ENCODE results near the gene PRIMA1. TPM values are rescaled to one million over a fixed set of nuclear protein-coding genes. Genes with fewer than 3 reads are reported as not detected.

PRIMA1 gene
- total RNA-seq, 1 donor from 2014 or later = 7.9 TPM

DNA sequence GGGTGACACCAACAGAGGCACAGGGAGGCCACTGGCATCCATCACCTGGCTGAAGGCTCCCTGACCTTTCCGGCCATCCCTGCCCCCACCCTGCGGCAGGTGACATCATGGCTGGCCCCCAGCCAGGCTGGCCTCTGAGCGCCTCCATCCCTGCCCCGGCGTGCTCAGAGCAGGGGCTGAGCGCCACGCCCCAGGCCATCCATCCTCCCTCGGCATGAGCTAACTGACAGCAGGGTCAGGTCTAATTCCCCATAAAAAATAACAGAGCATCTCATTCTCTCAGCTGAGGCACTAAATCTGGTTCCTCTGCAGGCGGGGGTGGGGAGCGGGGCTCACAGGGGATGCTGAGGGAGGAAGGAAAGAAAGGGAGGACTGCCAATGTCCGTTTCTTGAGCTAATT, 50.7 kb downstream of the PRIMA1 start:
- DNase-seq (no peak), ATAC-seq (no peak)
- intact Hi-C loops (cut with micrococcal nuclease) = no loop called here

DNA sequence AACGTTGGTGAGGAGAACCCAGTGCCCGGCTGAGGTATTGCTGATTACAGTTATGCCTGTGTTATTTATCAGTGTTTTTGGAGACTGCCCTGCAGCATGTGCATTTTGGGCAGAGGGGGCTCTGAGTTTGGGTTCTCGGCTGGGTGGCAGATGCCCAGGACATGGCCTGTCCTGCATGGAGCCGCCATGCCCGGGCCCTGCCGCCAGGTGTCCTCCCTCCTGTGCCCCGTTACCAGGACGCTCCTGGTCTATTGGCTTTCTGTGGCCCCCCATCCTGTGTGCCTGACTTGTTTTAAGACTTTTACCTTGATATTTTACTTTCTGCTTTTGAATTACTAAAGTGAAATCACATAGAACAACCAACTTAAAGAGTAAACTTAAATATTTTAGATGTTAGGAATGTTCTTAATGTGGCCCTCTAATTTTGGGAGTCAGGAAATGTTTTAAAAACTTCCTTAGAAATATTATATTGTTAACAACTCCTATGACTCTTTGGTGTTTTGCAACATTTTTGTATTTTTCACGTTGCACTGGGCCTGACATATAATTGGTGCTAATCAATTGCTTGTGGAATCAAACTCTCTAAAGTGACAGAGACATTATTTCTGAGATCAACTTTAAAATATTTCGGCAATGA, 51.8 kb downstream of the PRIMA1 start:
- peak; percentile 72 for ATAC-seq
- peak; percentile 56 for DNase-seq
- intact Hi-C loops (cut with micrococcal nuclease) = no loop called here

DNA sequence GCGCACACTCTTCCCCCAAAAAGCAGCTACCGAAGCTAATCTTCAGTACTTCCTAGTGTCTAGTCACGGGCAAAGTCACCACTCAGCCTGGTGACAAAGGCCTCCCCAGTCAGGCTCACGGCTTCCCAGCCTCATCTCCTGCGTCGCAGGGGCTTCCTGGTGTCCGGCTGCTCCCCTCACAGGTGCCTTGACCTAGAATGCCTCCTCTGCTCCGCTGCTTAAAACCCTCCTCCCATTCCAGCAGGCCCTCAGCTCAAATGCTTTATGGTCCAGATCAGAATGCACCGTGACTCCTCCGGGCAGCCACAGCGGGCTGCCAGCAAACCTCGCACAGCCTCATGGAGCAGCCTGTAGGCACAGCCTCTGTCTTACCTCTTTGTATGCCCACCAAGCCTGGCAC, 53.1 kb downstream of the PRIMA1 start:
- intact Hi-C loops (cut with micrococcal nuclease) = no loop called here
- no peak for ATAC-seq
- DNase-seq = no peak

DNA sequence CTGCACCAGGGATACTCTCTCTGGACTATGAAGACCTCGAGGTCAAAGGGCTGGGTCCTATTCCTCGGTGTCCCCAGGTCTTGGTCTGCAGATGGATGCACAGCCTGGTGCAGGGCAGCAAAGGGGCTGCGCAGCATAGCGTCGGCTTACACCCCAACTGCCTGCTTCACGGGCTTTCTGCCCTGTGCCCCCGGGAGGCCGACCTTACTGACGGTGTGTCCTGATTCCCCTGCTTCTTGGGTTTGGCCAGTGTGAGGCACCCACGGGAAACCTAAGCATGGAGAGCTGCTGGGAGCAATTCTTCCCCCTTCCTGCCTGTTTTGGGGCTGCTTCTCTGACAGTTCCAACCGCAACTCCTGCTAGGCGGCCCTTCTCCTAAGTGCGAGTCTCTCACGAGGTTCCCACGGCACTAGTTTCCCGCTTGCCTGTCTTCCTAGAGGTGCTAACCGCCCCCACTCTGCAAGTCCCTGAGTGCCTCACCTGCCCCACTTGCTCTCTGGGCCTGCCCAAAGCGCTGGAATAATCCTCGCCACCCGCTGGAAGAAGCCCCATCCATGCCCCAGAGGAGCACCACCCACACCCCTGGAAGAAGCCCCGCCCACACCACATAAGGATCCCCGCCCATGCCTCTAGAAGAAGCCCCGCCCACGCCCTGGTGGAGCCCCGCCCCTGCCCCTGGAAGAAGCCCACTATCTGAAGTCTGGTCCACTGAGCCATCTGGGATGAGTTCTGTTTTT, 54.0 kb downstream of the PRIMA1 start:
- peak; percentile 28 for ATAC-seq
- DNase-seq = no peak
- intact Hi-C loops (cut with micrococcal nuclease) = no loop called here

DNA sequence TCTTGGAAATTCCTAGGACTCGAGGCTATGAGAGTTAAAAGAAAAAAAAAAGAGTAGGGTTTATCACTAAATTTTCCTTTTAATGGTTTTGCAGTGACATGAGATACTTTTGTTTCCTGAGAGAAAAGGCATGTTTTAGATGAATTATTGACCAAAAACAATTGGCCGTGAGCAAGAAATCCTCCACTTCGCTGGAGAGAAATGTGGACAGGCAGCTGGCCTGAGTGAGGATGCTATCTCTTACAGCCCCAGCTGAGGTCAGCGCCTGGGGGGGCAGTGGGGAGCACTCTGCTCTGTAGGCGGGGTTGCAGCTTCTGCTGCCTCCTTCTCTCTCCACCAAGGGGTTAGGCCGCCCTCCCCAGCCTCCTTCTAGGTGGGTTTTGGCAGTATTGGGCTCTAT, 54.7 kb downstream of the PRIMA1 start:
- no peak for DNase-seq
- intact Hi-C loops (cut with micrococcal nuclease) = no loop called here
- no peak for ATAC-seq

DNA sequence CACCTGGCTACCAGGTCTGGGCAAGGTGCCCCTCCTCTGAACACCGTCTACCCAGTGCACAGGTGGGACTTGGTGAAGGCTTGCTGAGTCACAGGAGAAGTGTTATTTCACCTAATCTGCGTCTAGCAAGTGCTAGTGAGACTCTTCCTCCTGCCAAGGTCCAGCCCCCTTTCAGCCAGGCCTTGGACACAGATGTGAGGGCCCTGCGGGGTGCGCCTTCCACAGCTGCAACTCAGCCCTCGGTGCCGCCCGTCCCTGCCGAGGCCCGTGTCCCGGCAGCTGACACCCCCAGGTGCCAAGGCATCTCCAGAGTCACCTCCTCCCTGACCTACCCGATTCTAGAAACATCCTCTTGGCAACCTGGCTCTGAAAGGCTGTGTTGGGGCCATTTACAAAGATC, 55.1 kb downstream of the PRIMA1 start:
- intact Hi-C loops (cut with micrococcal nuclease) = no loop called here
- ATAC-seq (no peak), DNase-seq (no peak)

DNA sequence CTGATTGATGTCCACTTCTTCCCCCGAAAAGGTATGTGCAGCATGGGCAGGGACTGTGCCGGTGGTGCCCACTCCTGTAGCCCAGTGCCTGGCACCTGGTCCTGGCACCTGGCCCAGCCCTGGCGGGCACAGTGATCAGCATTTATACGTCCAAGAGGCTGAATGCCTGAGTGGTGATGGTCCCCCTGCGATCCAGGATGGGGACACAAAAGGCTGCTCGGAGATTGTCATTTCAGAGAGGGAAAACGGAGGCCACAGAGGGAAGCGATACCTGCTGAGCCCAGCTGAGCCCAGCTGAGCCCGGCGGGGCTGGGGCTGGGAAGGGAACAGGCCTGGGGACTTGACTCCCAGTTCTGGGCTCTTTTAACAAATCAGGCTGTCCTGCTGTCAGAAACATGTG, 55.8 kb downstream of the PRIMA1 start:
- intact Hi-C loops (cut with micrococcal nuclease) = no loop called here
- ATAC-seq (no peak), DNase-seq (no peak)

DNA sequence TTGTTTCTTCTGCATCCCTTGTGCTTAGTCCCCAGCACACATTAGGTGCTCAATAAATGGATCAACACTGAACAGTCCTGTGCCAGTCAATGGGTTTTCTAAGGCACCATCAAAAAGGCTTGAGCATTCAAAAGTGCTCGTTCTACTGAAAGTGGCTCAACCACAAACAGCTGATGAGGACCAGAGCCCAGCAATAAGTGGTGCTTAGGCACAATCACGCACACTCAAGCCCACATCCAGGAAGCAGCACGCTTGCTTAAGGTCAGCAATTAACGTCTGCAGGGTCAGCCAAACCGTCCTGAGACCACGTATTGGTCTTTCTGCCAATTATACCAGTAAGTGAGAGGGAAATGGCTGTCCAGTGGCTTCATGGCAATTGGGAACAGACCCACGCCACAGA, 56.5 kb downstream of the PRIMA1 start:
- intact Hi-C loops (cut with micrococcal nuclease) = no loop called here
- no peak for DNase-seq
- no peak for ATAC-seq

DNA sequence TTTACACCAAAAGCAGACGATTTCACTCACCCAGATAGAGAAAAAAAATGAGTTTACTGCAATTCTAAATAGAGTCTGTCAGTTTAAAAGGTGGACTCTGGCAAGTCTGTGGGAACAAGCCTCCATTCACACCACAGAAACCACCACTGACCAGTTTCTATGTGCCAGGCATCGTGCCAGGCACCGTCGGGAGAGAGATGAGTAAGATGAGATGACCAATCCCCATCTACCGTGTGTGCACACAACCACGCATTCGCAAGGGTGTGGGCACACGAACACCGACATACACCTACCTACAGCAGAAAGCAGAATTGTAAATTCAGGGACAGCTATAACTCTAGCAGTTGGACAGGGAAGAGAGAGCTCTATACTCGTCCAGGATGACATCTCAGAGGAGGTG, 58.3 kb downstream of the PRIMA1 start:
- intact Hi-C loops (cut with micrococcal nuclease) = no loop called here
- DNase-seq (no peak), ATAC-seq (no peak)

DNA sequence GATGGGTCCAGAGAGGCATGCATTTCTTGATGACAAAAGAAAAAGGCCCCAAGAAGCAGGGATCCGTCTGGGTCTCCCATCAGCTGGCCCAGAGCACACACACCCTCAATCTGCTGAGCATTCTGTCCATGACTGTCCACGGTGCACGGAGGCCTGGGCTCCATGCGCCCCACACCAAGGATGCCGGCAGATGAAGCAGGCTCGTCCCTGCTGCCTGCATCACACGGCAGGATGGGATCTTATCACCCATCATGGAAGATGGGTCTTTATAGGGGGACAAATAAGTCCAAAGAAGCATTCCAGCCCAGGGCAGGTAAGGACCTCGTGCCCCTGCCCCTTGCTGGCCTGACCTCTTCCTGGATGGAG, 59.7 kb downstream of the PRIMA1 start:
- intact Hi-C loops (cut with micrococcal nuclease) = no loop called here
- no peak for ATAC-seq
- no peak for DNase-seq

DNA sequence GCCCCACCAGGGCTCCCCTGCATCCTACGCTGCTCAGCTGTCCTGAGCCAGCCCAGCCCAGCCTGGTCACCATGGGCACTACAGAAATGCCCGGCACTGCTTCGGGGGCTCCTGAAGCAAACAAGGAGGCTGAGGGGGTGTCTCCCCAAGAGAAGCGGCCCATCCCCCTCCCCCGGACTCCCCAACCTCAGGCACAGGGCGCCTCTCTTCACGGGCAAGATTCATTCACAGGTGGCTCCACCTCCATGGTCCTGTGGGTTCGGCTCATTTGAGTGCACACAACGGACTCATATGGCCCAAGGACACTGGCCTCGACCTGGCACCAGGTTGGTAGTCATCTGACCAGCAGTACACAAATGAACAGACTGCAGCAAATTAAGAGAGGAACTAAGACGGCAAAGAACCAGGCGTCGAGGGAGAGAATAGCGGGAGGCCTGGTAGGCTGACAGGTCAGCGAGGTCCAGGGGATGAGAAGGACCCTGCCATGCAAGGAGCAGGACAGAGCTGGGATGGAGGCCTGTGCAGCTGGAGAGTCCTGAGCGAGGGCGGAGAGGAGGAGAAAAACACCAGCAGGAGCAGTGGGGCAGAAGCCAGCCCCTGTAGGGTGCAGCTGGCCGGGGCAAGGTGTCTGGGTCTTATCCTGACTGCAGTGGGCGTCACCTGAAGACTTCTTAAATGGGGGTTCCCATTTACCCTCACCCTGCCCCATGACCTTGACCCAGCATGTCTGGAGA, 60.2 kb downstream of the PRIMA1 start:
- ATAC-seq = no peak
- intact Hi-C loops (cut with micrococcal nuclease) = no loop called here
- DNase-seq = no peak

DNA sequence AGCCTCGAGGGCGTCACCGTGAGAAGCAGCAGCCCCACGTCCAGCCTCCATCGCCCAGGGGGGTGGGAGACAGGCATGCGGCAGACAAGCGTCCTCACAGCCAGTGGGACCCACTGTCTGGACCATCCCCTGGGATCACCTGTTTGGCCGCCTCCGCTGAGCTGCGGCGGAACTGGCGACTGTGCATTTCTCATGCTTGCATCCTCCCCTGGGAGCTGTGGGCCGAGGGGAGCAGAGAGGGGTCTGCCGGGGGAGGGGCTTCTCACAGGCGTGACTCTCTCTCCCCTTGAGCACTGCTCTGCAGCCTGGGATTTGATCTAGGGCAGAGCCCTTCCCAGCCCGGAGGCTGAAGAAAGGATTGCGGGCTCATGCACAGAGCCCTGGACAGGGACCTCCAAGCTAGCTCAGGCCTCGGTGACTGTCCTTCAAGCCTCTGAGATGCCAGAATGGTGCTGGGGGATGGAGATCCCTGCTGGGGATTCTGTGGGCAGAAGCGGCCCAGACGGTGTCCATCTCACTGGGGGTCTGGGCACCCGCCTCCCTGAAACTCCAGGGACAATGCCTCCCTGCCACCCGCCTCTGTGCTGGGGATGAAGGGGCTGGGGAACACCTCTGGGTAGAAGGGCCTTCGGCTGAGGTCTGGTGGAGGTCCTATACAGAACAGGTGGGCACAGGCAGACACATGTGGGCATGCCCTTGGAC, 61.1 kb downstream of the PRIMA1 start:
- intact Hi-C loops (cut with micrococcal nuclease) = no loop called here
- no peak for DNase-seq
- ATAC-seq = no peak

DNA sequence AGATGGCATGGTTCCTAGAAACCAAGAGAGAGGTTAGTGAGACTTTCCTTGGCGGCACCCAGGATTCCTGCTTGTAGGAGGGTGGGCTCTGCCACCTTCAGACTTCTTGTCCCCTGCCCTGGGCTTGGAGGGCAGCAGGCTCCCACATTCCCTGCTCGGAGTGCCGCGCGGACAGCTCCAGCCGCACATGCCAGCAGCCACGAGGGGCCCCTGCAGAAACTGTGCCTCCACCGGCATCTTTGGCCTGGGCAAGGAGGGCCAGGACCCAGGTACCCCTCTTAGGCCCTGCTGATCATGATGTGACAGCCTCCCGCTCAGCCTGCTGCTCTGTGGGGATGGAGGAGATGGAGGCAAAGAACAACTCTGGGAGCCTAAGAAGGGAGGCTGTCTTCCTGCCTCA, 62.3 kb downstream of the PRIMA1 start:
- DNase-seq = no peak
- ATAC-seq = no peak
- intact Hi-C loops (cut with micrococcal nuclease) = no loop called here

DNA sequence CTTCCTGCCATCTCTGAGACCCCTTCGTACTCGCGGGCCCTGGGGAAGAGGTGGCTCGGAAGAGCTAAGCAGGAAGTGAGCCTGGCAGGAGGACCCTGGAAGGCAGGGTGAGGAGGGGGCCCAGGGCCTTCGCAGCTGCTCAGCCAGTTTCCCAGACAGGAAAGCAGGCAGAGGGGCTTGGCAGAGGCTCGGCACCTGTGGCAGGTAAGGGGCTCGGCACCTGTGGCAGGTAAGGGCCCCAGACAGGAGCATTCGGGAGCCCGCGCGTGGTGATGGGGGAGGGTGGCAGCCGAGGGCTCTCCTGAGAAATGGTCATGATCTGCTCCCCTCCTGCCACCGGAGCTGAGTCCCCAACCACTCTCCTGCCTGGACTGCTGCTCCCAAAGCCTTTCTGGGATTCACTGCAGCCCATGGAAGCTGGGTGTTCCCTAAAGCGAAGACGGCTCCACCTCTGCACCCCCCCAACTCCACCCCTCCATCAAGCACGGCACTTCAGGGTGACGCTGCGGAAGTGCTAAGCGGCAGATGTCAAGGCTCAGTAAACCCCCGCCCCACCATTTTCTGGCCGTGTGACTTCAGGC, 63.2 kb downstream of the PRIMA1 start:
- intact Hi-C loops (cut with micrococcal nuclease) = no loop called here
- no peak for DNase-seq

DNA sequence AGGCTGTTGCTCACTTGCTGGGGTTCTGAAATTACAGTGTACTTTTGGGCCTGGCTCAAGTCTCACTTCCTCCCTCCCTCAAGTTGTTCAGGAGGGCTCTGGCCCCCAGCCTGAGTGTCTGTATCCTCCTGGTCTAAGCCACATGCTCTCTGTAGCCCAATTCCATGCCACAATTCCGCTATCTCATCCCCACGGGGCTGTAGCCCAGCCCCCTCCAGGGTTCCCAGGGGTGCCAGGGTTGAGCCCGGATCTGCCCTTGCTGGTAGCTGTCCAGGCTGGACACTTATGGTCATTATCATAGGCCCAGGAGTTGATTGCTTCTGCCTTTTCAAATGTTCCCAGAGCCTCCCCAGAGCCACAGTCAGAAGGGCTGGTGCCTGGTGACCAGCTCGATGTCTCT, 65.3 kb downstream of the PRIMA1 start:
- intact Hi-C loops (cut with micrococcal nuclease) = no loop called here
- no peak for DNase-seq
- no peak for ATAC-seq

More for the DNA sequence above, 63.2 kb downstream of the PRIMA1 start:
- no peak for ATAC-seq

DNA sequence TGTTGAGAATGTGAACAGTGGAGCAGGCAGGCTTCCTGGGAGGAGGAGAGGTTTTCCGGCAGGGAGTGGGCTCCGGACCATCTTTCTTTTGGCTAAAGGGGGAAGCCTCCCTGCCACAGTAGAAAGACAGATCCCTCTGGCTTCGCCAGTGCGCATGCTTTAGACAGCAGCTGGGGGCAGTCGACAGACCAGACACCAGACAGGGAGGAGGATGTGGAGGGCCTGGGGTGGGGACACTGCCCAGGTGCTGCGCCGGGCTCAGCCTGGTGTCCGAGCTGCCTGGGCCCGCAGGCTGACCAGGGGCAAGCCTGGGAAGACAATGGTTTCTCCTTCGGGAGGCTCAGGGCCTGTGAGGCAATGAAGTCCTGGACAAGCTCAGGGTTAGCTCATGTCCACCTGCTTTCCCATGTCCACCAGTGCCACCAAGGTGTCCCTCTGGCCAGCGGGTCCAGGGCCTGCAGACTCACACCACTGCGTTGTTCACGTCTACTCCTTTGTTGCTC, 67.3 kb downstream of the PRIMA1 start:
- intact Hi-C loops (cut with micrococcal nuclease) = no loop called here
- ATAC-seq (no peak), DNase-seq (no peak)

DNA sequence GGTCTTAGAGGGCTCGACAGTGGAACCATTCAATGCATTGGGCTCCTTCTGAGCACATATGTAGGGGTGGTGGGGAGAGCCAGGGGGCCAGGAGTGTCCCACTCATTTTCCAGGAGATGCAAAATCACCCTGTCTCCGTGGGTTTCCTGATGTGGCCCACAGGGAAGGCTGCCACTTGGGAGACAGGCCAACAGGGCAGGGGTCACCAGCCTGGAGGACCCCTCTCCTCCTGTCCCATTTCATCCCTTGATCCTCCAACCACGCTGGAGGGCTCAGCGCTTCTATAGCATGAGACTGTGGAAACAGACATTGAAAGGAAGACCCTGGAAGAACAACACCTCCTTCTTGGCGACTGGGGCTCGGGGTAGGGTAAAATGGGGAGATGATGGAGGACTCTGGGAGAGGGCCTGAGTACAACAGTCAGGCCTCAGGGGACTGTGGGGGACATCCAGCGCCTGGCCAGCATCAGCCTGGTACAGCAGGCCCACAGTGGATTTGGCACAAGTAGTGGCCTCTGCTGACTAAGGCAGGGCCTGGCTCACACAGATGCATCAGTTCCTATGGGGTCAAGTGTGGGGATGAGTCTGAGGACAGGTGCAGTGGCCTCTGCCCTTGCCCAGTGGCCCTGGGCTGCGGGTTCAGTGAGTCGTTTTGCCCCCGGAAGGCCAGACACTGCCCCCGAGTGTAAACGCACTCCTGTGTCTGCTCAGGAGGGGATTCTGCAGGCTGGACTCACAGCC, 68.0 kb downstream of the PRIMA1 start:
- DNase-seq (no peak), ATAC-seq (no peak)
- intact Hi-C loops (cut with micrococcal nuclease) = no loop called here

DNA sequence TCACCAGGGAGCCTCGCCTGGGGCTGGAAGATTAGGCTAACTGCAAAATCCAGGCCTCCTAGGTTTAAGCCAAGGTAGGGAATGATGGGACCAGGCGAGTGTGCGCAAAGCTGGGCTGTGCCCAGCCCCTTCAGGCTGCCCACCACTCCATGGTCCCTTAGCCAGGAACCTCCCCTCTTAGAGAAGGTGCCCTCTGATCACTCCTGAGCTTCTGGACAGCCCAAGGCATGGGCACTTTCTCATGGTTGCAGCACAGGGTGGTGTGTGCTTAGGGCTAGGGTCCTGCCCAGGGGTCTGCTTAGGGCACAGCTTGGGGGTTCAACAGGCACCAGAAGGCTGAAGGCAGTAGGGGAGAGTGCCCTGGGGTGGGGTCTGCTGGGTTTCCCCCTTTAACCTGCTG, 69.0 kb downstream of the PRIMA1 start:
- intact Hi-C loops (cut with micrococcal nuclease) = no loop called here
- DNase-seq (no peak), ATAC-seq (no peak)

Measured in left ventricle myocardium superior (tissue), 1 donor.